HepG2 (cell line): Measurements from ENCODE around the gene PPP2R2C. TPM values are rescaled to one million over a fixed set of nuclear protein-coding genes. Genes with fewer than 3 reads are reported as not detected.

Experiments
- ATAC-seq: fragments of 200-7000 bp; cut with Tn5 transposase; 3 replicates; pipeline ENCODE4 v1.9.1; 2020; ENCODE audit warnings: mild to moderate bottlenecking, moderate library complexity
- BruUV-seq: library from RNA; stranded (reverse); fragments of 400-500 nt; replicated peaks from 2 replicates; lab custom pipeline; 2021; lab: Mats Ljungman, UMichigan
- CTCF ChIA-PET: fragments of 300-600 bp; formaldehyde crosslinking; extraction: SDS; loops from one replicate; lab custom pipeline; 2021; ENCODE audit warnings: low total read pairs, inconsistent platforms, low intra/inter-chr PET ratio; lab: Yijun Ruan, JAX
- POLR2A ChIA-PET: fragments of 350-600 bp; sonication (Branson Sonifier 250); formaldehyde crosslinking; loops from one replicate; lab custom pipeline; 2020; ENCODE audit warnings: antibody characterized with exemption, inconsistent platforms; lab: Yijun Ruan, JAX
- DNase-seq: peaks from one replicate; pipeline ENCODE4 v3.0.0-alpha.2; 2015; ENCODE audit warnings: low spot score
- FAIRE-seq: peaks from 3 replicates; lab custom pipeline; 2011; peaks lifted over from hg19 to GRCh38; lab: Jason Lieb, UNC
- H2AFZ ChIP-seq: one replicate; pipeline ENCODE4 v1.6.1; 2011; ENCODE audit warnings: low read length, inconsistent platforms
- H3K27ac ChIP-seq: fragments of 300-600 bp; 3 replicates; pipeline ENCODE4 v1.8.0; 2011; ENCODE audit warnings: mixed run types, mild to moderate bottlenecking, mixed read lengths, low read length, inconsistent platforms; ENCODE audit not compliant: insufficient read depth; ENCODE audit errors: extremely low read length
- H3K27me3 ChIP-seq, 2 experiments: fragments of 200-600 bp in 1 of 2; 2 replicates in 1 of 2; 3 replicates in 1 of 2; pipeline versions ENCODE4 v1.6.0 to v1.8.0; 2011; ENCODE audit warnings: low read length in 2 of 2, mild to moderate bottlenecking in 2 of 2, moderate library complexity in 2 of 2, inconsistent platforms in 1 of 2; ENCODE audit not compliant: insufficient read depth in 2 of 2, control insufficient read depth in 1 of 2
- H3K36me3 ChIP-seq, 2 experiments: fragments of 200-600 bp in 1 of 2; replicated peaks in 1 of 2; 2 replicates in 1 of 2; 3 replicates in 1 of 2; pipeline versions ENCODE4 v1.5.1 to v1.8.0; 2011; ENCODE audit warnings: low read length in 2 of 2, inconsistent platforms in 1 of 2; ENCODE audit not compliant: insufficient read depth in 2 of 2, control insufficient read depth in 1 of 2
- H3K4me1 ChIP-seq: 2 replicates; pipeline ENCODE4 v1.5.1; 2012; ENCODE audit warnings: low read length, inconsistent platforms; ENCODE audit not compliant: insufficient read depth
- H3K4me2 ChIP-seq: 2 replicates; pipeline ENCODE4 v1.6.0; 2011; ENCODE audit warnings: low read depth, low read length, inconsistent platforms
- H3K4me3 ChIP-seq, 3 experiments: fragments of 200-600 bp in 1 of 3; sonication (generic), shearing (Covaris generic) in 1 of 3; replicated peaks in 1 of 3; 2 replicates each; pipeline ENCODE4 v1.5.1; 2011 to 2016; ENCODE audit warnings: low read length in 3 of 3, inconsistent platforms in 2 of 3, low read depth in 2 of 3, mild to moderate bottlenecking in 2 of 3, control low read depth in 1 of 3, mixed read lengths in 1 of 3; ENCODE audit not compliant: insufficient read depth in 1 of 3
- H3K79me2 ChIP-seq: one replicate; pipeline ENCODE4 v1.6.1; 2011; ENCODE audit warnings: low read length, inconsistent platforms; ENCODE audit not compliant: insufficient read depth
- H3K9ac ChIP-seq: 2 replicates; pipeline ENCODE4 v1.6.0; 2011; ENCODE audit warnings: mild to moderate bottlenecking, low read depth, low read length, inconsistent platforms; ENCODE audit not compliant: insufficient read depth
- H3K9me3 ChIP-seq: 2 replicates; pipeline ENCODE4 v1.5.1; 2012; ENCODE audit warnings: mild to moderate bottlenecking, low read length
- H4K20me1 ChIP-seq: 2 replicates; pipeline ENCODE4 v1.6.0; 2011; ENCODE audit warnings: inconsistent platforms, mild to moderate bottlenecking, low read length, moderate library complexity; ENCODE audit not compliant: insufficient read depth
- FIP1L1 ChIP-seq: fragments of 200-400 bp; formaldehyde crosslinking; IDR thresholded peaks from 2 replicates; pipeline ENCODE4 v1.6.1; 2018; ENCODE audit warnings: low read depth, mild to moderate bottlenecking, low read length, moderate library complexity, borderline replicate concordance; ENCODE audit not compliant: insufficient read depth
- HNF1A ChIP-seq, 2 experiments: sonication (generic) in 1 of 2; formaldehyde crosslinking in 1 of 2; IDR thresholded peaks; 2 replicates each; pipeline versions ENCODE4 v1.4.0 to v1.6.1; 2016 to 2020; ENCODE audit warnings: borderline replicate concordance in 1 of 2, low read depth in 1 of 2, mild to moderate bottlenecking in 1 of 2, missing genetic modification reagents in 1 of 2
- NFATC3 ChIP-seq: sonication (generic); formaldehyde crosslinking; IDR thresholded peaks from 2 replicates; pipeline ENCODE4 v1.5.1; 2020; ENCODE audit warnings: mild to moderate bottlenecking, missing genetic modification reagents
- ZNF24 ChIP-seq: fragments of 450-650 bp; IDR thresholded peaks from 2 replicates; pipeline ENCODE4 v1.6.1; 2017; ENCODE audit warnings: antibody characterized with exemption, mild to moderate bottlenecking
- WGBS: methylation state at CpG from one replicate; pipeline ENCODE4 v1.1.6; 2017; ENCODE audit warnings: low lambda C conversion rate; 5-methylcytosine and 5-hydroxymethylcytosine counted together
- in situ Hi-C: cut with HindIII; loops from 2 replicates; pipeline ENCODE4 v1.10.0; 2017; ENCODE audit warnings: low pct_unique_long_range_greater_than_20kb; ENCODE audit not compliant: extremely low pct_ligation_motif_present
- intact Hi-C: fragments of 100-400 bp; cut with micrococcal nuclease; formaldehyde crosslinking; loops from one replicate; pipeline ENCODE4 v1.10.0; 2022; ENCODE audit not compliant: unreplicated experiment
- polyA plus RNA-seq, 8 experiments: library from polyadenylated mRNA; depleted of rRNA in 3 of 8; stranded (reverse) in 7 of 8; unstranded in 1 of 8; fragments of >200 nt; fragmentation: Illumina TruSeq in 4 of 8; extraction: Trizol in 4 of 8; gene quantifications; 2 replicates each; pipeline versions ENCODE4 v1.2.1 to v1.2.3, GENCODE V29; 2011 to 2016; ENCODE audit warnings: low read depth in 4 of 8, missing spikeins in 1 of 8, mixed read lengths in 1 of 8; ENCODE audit not compliant: insufficient read depth in 1 of 8
- total RNA-seq, 5 experiments: library from RNA; depleted of rRNA; stranded (reverse); fragments of >200 nt; fragmentation: Illumina TruSeq; extraction: Trizol; gene quantifications; 2 replicates each; pipeline ENCODE4 v1.2.3, GENCODE V29; 2016; ENCODE audit warnings: low read depth in 1 of 5

The PPP2R2C gene
- total and polyA plus RNA-seq, 2 of the 13 experiments (the other 11 are each of a cell fraction or from before 2014, with no cell fraction given): 0.60 to 8.6 TPM

GRCh38 chr4:6420972-6421371 is 51.4 kb downstream of the PPP2R2C start:
- H3K27ac ChIP-seq: no peak overlapping the region
- ChIA-PET CTCF (no interaction called here), POLR2A (no interaction called here)
- 62% methylated on average over 3 of the region's 6 CpGs for WGBS
- in situ Hi-C loops: no loop called here
- H3K4me3 ChIP-seq: no peak overlapping the region
- H3K4me2 ChIP-seq: no peak overlapping the region
- TF ChIP-seq FIP1L1 (no peak), ZNF24 (no peak), HNF1A (IDR thresholded peaks at IDR 0.05; ENCODE audit: low read depth) (no peak), HNF1A (CRISPR knock-in tag; IDR thresholded peaks at IDR 0.05; ENCODE audit: borderline replicate concordance) (no peak), NFATC3 (CRISPR knock-in tag) (no peak)
- no peak overlapping the region for H2AFZ ChIP-seq
- ATAC-seq (no peak), DNase-seq (no peak), FAIRE-seq (no peak)
- H3K27me3 ChIP-seq: peaks cover 12 to 55% of the 10 kb centered on the region in 2 experiments
- H3K79me2 ChIP-seq: no peaks in the 10 kb centered on the region
- no peaks in the 10 kb centered on the region for H4K20me1 ChIP-seq
- no peaks in the 10 kb centered on the region for H3K9me3 ChIP-seq
- no peaks in the 10 kb centered on the region for H3K4me1 ChIP-seq
- no peak overlapping the region for H3K9ac ChIP-seq
- intact Hi-C loops: no loop called here
- BruUV-seq: no TSS peak
- H3K36me3 ChIP-seq: no peaks in the 10 kb centered on the region
